IMR-90 (cell line): ENCODE results near the gene KRT76. TPM values are rescaled to one million over a fixed set of nuclear protein-coding genes. Genes with fewer than 3 reads are reported as not detected.

Experiments used
- ATAC-seq: fragments of 200-7000 bp; cut with Tn5 transposase; 2 replicates; pipeline ENCODE4 v1.9.1; 2020; ENCODE audit warnings: low read depth, mild to moderate bottlenecking, moderate library complexity
- BruUV-seq: library from RNA; stranded (reverse); fragments of 400-500 nt; replicated peaks from 2 replicates; lab custom pipeline; 2021; lab: Mats Ljungman, UMichigan
- CTCF ChIA-PET: fragments of 300-600 bp; formaldehyde crosslinking; extraction: SDS; loops from one replicate; lab custom pipeline; 2021; ENCODE audit warnings: antibody characterized with exemption; lab: Yijun Ruan, JAX
- POLR2A ChIA-PET: fragments of 300-600 bp; sonication (Branson Sonifier 250); formaldehyde crosslinking; loops from one replicate; lab custom pipeline; 2022; ENCODE audit warnings: antibody characterized with exemption; ENCODE audit not compliant: unreplicated experiment; lab: Charles Lee
- DNase-seq: peaks from one replicate; pipeline ENCODE4 v3.0.0; 2013
- H2AFZ ChIP-seq: replicated peaks from 2 replicates; pipeline ENCODE3; 2013; ENCODE audit warnings: low read length, mild to moderate bottlenecking; ENCODE audit not compliant: poor library complexity
- H2AK5ac ChIP-seq: 2 replicates; pipeline ENCODE4 v1.6.1; 2013; ENCODE audit warnings: low read depth, low read length, inconsistent platforms
- H2AK9ac ChIP-seq: replicated peaks from 2 replicates; pipeline ENCODE3; 2013; ENCODE audit warnings: mild to moderate bottlenecking, low read depth, low read length, moderate library complexity; ENCODE audit not compliant: poor library complexity
- H2BK120ac ChIP-seq: 2 replicates; pipeline ENCODE4 v1.6.1; 2013; ENCODE audit warnings: low read depth, low read length, inconsistent platforms
- H2BK15ac ChIP-seq: 3 replicates; pipeline ENCODE4 v1.6.1; 2013; ENCODE audit warnings: low read depth, low read length, inconsistent platforms
- H2BK20ac ChIP-seq: 2 replicates; pipeline ENCODE4 v1.6.1; 2013; ENCODE audit warnings: low read depth, mild to moderate bottlenecking, inconsistent platforms, low read length, moderate library complexity
- H2BK5ac ChIP-seq: 2 replicates; pipeline ENCODE4 v1.6.1; 2013; ENCODE audit warnings: mild to moderate bottlenecking, low read depth, low read length, inconsistent platforms; ENCODE audit not compliant: poor library complexity, severe bottlenecking
- H3K14ac ChIP-seq: replicated peaks from 2 replicates; pipeline ENCODE4 v1.6.1; 2013; ENCODE audit warnings: low read depth, low read length, inconsistent platforms
- H3K18ac ChIP-seq: 2 replicates; pipeline ENCODE4 v1.6.1; 2013; ENCODE audit warnings: low read depth, low read length, control low read depth
- H3K23ac ChIP-seq: 2 replicates; pipeline ENCODE4 v1.6.1; 2013; ENCODE audit warnings: low read depth, low read length, inconsistent platforms
- H3K27ac ChIP-seq: 2 replicates; pipeline ENCODE4 v1.5.1; 2013; ENCODE audit warnings: mild to moderate bottlenecking, control low read depth, low read length; ENCODE audit not compliant: insufficient read depth
- H3K27me3 ChIP-seq: 2 replicates; pipeline ENCODE4 v1.6.1; 2013; ENCODE audit warnings: low read length; ENCODE audit not compliant: control insufficient read depth, insufficient read depth
- H3K36me3 ChIP-seq: 2 replicates; pipeline ENCODE4 v1.6.1; 2013; ENCODE audit warnings: low read length, mixed read lengths; ENCODE audit not compliant: control insufficient read depth, insufficient read depth
- H3K4ac ChIP-seq: 2 replicates; pipeline ENCODE4 v1.6.1; 2013; ENCODE audit warnings: low read depth, low read length, inconsistent platforms
- H3K4me1 ChIP-seq: 2 replicates; pipeline ENCODE4 v1.6.1; 2013; ENCODE audit warnings: low read length, mixed read lengths; ENCODE audit not compliant: control insufficient read depth, insufficient read depth
- H3K4me2 ChIP-seq: 2 replicates; pipeline ENCODE4 v1.6.1; 2013; ENCODE audit warnings: low read depth, mild to moderate bottlenecking, control low read depth, low read length, moderate library complexity
- H3K4me3 ChIP-seq: 2 replicates; pipeline ENCODE4 v1.5.1; 2013; ENCODE audit warnings: low read depth, mild to moderate bottlenecking, control low read depth, low read length, moderate library complexity; ENCODE audit not compliant: insufficient read depth
- H3K56ac ChIP-seq: 2 replicates; pipeline ENCODE4 v1.6.1; 2013; ENCODE audit warnings: low read length, inconsistent platforms; ENCODE audit not compliant: insufficient read depth; ENCODE audit errors: extremely low read depth
- H3K79me1 ChIP-seq, 2 experiments: 2 replicates each; pipeline ENCODE4 v1.6.1; 2013; ENCODE audit warnings: low read length in 2 of 2, inconsistent platforms in 1 of 2, low read depth in 1 of 2
- H3K9ac ChIP-seq: 2 replicates; pipeline ENCODE4 v1.6.1; 2013; ENCODE audit warnings: low read depth, low read length, control low read depth
- H3K9me1 ChIP-seq: 2 replicates; pipeline ENCODE4 v1.6.1; 2013; ENCODE audit warnings: low read length, inconsistent platforms; ENCODE audit not compliant: insufficient read depth
- H3K9me3 ChIP-seq: 2 replicates; pipeline ENCODE4 v1.6.1; 2013; ENCODE audit warnings: low read length; ENCODE audit not compliant: control insufficient read depth, insufficient read depth
- H4K20me1 ChIP-seq: 2 replicates; pipeline ENCODE4 v1.6.1; 2013; ENCODE audit warnings: low read length, inconsistent platforms; ENCODE audit not compliant: insufficient read depth
- H4K5ac ChIP-seq: 2 replicates; pipeline ENCODE4 v1.6.1; 2013; ENCODE audit warnings: mild to moderate bottlenecking, low read depth, low read length, control low read depth
- H4K8ac ChIP-seq, 2 experiments: 2 replicates each; pipeline ENCODE4 v1.6.1; 2013; ENCODE audit warnings: low read depth in 2 of 2, low read length in 2 of 2, control low read depth in 1 of 2, inconsistent platforms in 1 of 2
- H4K91ac ChIP-seq: 2 replicates; pipeline ENCODE4 v1.6.1; 2013; ENCODE audit warnings: low read depth, low read length, inconsistent platforms; ENCODE audit not compliant: insufficient read depth
- CTCF ChIP-seq: conservative IDR thresholded peaks from 2 replicates; pipeline ENCODE4 v1.5.1; 2012; ENCODE audit warnings: mild to moderate bottlenecking, low read depth, low read length, improper control_type of control experiment
- RFX5 ChIP-seq: IDR thresholded peaks from 2 replicates; pipeline ENCODE4 v1.8.0; 2012; ENCODE audit warnings: low read depth, mild to moderate bottlenecking, low read length, moderate library complexity
- WGBS, 2 experiments: methylation state at CpG; one replicate each; pipeline versions ENCODE4 v1.1.5 to v1.1.7; 2013; ENCODE audit warnings: missing lambda C conversion rate in 2 of 2; ENCODE audit not compliant: insufficient read length in 1 of 2; ENCODE audit errors: extremely low coverage in 2 of 2; 5-methylcytosine and 5-hydroxymethylcytosine counted together
- dilution Hi-C: fragments of 300-500 bp; cut with HindIII; formaldehyde crosslinking; loops from one replicate; pipeline ENCODE4 v1.14.3; 2018; ENCODE audit warnings: low sequenced_read_pairs; ENCODE audit not compliant: unreplicated experiment
- in situ Hi-C: fragments of 300-500 bp; cut with MboI; formaldehyde crosslinking; loops from 3 replicates; pipeline ENCODE4 v1.14.3; 2019; ENCODE audit warnings: low sequenced_read_pairs, inconsistent platforms, mixed read lengths
- intact Hi-C: fragments of 100-400 bp; cut with micrococcal nuclease; formaldehyde crosslinking; loops from 2 replicates; pipeline ENCODE4 v1.10.0; 2022
- polyA plus RNA-seq, 3 experiments: library from polyadenylated mRNA; depleted of rRNA; stranded (reverse); fragments of >200 nt; gene quantifications; 2 replicates each; pipeline ENCODE4 v1.2.3, GENCODE V29; 2012; ENCODE audit warnings: low replicate concordance in 1 of 3
- total RNA-seq: library from RNA; depleted of rRNA; stranded (reverse); fragments of >200 nt; gene quantifications from 2 replicates; pipeline ENCODE4 v1.2.3, GENCODE V29; 2012

KRT76 gene
- total and polyA plus RNA-seq, 2 of the 4 experiments (the other 2 are of a cell fraction): not detected

GRCh38 chr12:52757449-52758176 is 19.5 kb downstream of the KRT76 start:
- H3K4me1 ChIP-seq: no peaks in the 10 kb centered on the region
- no peak overlapping the region for H2BK20ac ChIP-seq
- no peaks in the 10 kb centered on the region for H3K79me1 ChIP-seq
- no peak overlapping the region for H2AFZ ChIP-seq
- ChIA-PET CTCF (no interaction called here), POLR2A (no interaction called here)
- ATAC-seq: no peak
- no peaks in the 10 kb centered on the region for H3K36me3 ChIP-seq
- H2AK5ac ChIP-seq: no peak overlapping the region
- H3K9me3 ChIP-seq: peaks cover 5% of the 10 kb centered on the region; the same call in 1 of the 2 replicates
- H4K8ac ChIP-seq: no peak overlapping the region
- no peaks in the 10 kb centered on the region for H3K9me1 ChIP-seq
- no peak overlapping the region for H3K4ac ChIP-seq
- H3K9ac ChIP-seq: no peak overlapping the region
- no peak overlapping the region for H2BK15ac ChIP-seq
- in situ Hi-C loops (no loop called here), dilution Hi-C loops (no loop called here), intact Hi-C loops (no loop called here)
- no peak overlapping the region for H4K91ac ChIP-seq
- H3K27me3 ChIP-seq: no peaks in the 10 kb centered on the region; the same call in 1 of the 2 replicates
- no peak overlapping the region for H2BK5ac ChIP-seq
- no peak overlapping the region for H2AK9ac ChIP-seq
- H2BK120ac ChIP-seq: no peak overlapping the region
- H3K56ac ChIP-seq: no peak overlapping the region
- DNase-seq: no peak
- no peak overlapping the region for H3K4me3 ChIP-seq
- H4K20me1 ChIP-seq: no peaks in the 10 kb centered on the region
- no peak overlapping the region for H3K14ac ChIP-seq
- no peak overlapping the region for H3K4me2 ChIP-seq
- no CpG with 5 or more reads among the region's 1 CpG for WGBS, 2 experiments
- H3K18ac ChIP-seq: no peak overlapping the region
- no peak overlapping the region for H4K5ac ChIP-seq
- H3K27ac ChIP-seq: no peak overlapping the region
- no peak for TF ChIP-seq RFX5
- TF ChIP-seq CTCF: no peak
- no peak overlapping the region for H3K23ac ChIP-seq
- no TSS peak for BruUV-seq
